ENCODE data around the gene CORO7.

The CORO7 gene

DNA sequence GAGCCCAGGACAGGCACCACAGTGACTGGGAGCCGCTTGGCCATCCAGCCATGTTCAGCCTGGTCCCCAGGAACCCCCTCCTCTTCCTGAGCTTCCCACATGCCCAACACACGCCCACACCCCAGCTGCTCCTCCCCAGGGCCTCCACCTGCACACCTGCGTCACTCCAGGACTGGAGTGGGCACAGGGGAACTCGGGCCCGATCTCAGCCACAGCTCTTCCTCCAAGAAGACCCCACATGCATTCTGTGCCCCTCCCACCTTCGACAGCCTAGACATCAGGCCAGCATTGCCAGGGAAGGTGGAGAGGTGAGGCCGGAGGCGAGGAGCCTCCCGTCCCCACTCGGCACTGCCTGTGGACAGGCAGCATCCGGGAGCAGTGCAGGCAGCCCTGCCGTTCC is 50.8 kb downstream of the CORO7 start:
- DNase-seq (ENCODE audit: extremely low read depth, low read depth) = no peak
- TF ChIP-seq, protein P1, sequence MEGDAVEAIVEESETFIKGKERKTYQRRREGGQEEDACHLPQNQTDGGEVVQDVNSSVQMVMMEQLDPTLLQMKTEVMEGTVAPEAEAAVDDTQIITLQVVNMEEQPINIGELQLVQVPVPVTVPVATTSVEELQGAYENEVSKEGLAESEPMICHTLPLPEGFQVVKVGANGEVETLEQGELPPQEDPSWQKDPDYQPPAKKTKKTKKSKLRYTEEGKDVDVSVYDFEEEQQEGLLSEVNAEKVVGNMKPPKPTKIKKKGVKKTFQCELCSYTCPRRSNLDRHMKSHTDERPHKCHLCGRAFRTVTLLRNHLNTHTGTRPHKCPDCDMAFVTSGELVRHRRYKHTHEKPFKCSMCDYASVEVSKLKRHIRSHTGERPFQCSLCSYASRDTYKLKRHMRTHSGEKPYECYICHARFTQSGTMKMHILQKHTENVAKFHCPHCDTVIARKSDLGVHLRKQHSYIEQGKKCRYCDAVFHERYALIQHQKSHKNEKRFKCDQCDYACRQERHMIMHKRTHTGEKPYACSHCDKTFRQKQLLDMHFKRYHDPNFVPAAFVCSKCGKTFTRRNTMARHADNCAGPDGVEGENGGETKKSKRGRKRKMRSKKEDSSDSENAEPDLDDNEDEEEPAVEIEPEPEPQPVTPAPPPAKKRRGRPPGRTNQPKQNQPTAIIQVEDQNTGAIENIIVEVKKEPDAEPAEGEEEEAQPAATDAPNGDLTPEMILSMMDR (IDR thresholded peaks at IDR 0.05; ENCODE audit: low read depth, low read length) = no peak

DNA sequence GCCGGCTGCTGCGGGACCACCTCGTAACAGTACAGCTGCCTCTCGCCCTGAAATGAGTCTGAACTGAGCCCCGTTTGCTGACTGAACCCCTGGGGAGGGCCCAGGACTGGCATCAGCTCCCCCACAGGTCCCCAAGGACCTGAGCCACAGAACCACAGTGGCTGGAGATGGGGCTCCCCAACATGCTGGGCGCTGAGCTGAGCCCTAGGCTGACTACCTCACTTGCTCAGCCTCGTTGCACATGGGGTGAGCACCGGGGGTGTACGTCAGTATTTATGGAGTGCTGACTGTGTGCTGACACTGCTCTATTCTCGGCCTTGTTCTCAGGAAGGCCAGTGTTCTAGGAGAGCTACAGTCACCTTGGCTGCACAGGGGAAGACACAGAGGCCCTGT is 51.4 kb downstream of the CORO7 start:
- DNase-seq (ENCODE audit: extremely low read depth, low read depth) = no peak
- TF ChIP-seq, protein P1 (IDR thresholded peaks at IDR 0.05; ENCODE audit: low read depth, low read length) = no peak

DNA sequence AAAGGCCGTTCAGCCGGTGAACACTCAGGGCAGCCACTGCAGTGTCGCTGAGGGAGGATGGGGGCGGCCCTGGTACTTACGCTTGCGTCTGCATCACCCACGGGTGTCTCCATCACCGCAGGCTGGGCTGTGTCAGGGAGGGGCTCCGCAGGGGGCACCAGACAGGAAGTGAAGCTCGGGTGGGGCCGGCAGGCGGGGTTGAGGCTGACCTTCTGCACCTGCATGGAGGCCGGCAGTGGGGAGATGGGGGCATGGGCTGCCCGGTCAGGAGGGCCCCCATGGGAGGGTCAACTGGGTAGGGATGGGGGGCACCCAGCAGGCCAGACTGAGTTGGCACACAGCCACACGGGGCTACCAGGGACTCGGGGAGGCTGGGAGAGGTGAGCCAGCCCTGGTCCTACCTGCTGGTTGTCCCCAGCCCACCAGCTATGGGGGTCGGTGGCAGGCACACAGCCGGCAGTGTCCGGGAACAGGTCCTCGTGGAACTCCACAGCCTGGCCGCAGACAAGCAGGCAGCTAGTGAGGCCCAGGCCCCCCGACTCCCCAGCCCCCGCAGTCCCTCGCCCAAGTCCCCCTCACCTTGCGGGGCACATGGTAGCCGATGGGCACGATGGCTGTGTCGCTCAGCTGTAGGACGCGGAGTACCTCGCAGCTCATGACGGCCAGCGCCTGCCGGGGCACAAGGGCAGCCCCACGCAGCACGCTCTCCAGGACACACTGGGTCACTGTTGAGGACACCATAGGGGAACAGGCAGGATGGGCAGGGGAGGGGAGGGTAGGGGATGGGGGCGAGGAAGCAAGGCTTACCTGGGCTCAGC is 52.0 kb downstream of the CORO7 start:
- DNase-seq (ENCODE audit: extremely low read depth, low read depth) = no peak
- TF ChIP-seq, protein P1 (IDR thresholded peaks at IDR 0.05; ENCODE audit: low read depth, low read length) = no peak

DNA sequence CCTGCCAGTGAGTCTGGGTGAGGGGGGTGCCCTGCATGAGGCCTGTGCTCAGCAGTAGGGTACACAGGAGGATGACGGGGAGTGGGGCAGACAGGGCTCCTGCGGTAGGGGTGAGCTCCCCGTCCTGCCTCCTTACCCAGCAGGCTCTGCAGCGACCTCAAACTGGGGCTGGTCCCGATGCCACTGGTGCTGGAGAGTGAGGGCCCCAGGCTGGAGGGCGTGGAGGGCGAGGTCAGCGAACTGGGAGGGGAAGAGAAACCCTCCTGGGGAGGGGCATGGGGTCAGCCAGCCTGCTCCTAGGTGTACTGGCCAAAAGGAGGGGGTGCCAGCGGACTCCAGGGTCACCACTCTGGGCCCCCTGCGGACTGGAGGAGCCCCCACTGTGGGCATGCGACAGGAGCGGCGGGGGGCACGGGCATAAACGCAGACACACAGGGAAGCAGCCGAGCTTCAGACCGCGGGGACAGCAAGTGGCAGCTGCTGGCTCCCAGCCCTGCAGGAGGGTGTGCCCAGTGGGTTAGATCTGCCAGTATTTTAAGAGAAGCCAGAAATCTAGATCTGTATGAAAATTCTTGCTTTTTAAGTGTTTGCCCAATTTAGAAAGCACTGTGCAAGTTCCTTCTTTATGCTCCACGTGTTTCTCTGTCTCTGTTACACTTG is 53.8 kb downstream of the CORO7 start:
- TF ChIP-seq, protein P1 (IDR thresholded peaks at IDR 0.05; ENCODE audit: low read depth, low read length) = no peak
- DNase-seq (ENCODE audit: extremely low read depth, low read depth) = no peak

DNA sequence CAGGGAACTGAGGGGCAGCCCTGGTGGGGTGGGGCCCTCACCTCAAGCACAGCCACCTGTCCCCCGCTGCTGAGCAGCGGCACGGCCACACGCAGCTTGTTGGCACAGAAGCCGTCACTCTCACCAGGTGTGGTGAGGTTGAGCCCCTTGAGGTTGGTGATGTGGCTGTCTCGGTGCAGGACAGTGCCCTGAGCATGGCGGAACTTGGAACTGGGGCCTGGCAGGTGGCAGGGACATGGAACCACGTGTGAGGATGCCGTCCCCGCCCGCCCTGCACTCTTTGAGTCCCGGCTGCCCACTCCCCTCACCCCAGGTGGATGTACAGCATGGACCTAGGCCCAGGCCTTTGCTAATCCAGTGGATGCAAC is 54.5 kb downstream of the CORO7 start:
- DNase-seq (ENCODE audit: extremely low read depth, low read depth) = no peak
- TF ChIP-seq, protein P1 (IDR thresholded peaks at IDR 0.05; ENCODE audit: low read depth, low read length) = no peak

DNA sequence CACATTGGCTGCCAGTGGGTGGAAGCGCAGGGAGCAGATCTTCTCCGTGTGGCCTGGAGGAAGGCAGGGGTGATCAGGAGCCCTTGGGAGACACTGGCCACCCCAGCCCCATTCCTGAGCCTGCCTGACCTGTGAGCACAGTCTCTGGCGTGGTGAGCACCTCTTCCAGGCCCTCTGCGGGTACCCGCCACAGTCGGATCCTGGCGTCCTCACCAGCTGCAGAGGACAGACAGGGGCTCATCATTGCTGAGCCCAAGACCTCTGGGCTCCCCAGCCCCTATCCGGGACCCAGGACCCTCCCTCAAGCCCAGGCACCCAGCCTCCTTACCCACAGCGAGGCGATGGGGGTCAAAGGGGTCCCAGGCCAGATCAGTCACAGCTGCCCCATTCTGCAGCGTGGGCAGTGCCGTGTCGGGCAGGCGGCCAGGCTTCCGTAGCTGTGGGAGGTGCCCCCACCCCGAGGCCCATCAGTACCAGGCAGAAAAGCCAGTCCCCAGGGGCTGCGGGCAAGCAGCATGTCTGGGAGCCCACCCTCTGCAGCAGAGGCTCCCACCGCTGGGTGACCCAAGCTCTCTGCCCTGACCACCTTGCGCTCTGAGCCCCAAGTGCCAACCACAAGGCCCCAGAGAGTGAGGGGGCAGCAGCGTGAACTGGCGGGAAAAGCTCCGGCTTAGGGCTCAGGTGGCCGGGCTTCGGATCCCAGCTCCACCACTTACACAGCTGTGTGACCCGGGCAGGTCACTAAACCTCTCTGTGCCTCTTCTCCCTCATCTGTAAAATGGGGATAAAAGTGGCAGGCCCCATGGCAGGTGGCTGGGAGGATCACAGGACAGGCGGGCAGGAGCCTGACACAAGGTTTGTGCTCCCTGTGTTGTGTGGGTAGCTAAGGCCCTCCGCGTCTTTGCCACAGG is 55.1 kb downstream of the CORO7 start:
- no peak for DNase-seq (ENCODE audit: extremely low read depth, low read depth)
- TF ChIP-seq, protein P1 (IDR thresholded peaks at IDR 0.05; ENCODE audit: low read depth, low read length) = no peak
